Smooth muscle cell (in vitro differentiated cells): Measurements from ENCODE around the gene PCK1. TPM values are rescaled to one million over a fixed set of nuclear protein-coding genes. Genes with fewer than 3 reads are reported as not detected.

ENCODE experiments used
- DNase-seq: peaks from one replicate; lab custom pipeline; 2025; ENCODE audit not compliant: unreplicated experiment; lab: John Stamatoyannopoulos, UW
- H2AFZ ChIP-seq: fragments of 200-600 bp; sonication (generic); 2 replicates; pipeline ENCODE4 v1.6.0; 2016; ENCODE audit warnings: antibody characterized with exemption, low read depth, mild to moderate bottlenecking
- H3F3A ChIP-seq: fragments of 200-600 bp; sonication (generic); 2 replicates; pipeline ENCODE4 v1.6.0; 2017; ENCODE audit warnings: antibody characterized with exemption, low read depth
- H3K27ac ChIP-seq: fragments of 200-600 bp; sonication (generic); 2 replicates; pipeline ENCODE4 v1.5.1; 2016; ENCODE audit warnings: low read depth, mild to moderate bottlenecking
- H3K27me3 ChIP-seq: fragments of 200-600 bp; sonication (generic); 2 replicates; pipeline ENCODE4 v1.6.1; 2016; ENCODE audit warnings: low read depth, mild to moderate bottlenecking
- H3K36me3 ChIP-seq: fragments of 200-600 bp; sonication (generic); 2 replicates; pipeline ENCODE4 v1.5.1; 2016; ENCODE audit warnings: low read depth
- H3K4me1 ChIP-seq: fragments of 200-600 bp; sonication (generic); 2 replicates; pipeline ENCODE4 v1.5.1; 2016; ENCODE audit warnings: low read depth
- H3K4me2 ChIP-seq: fragments of 200-600 bp; sonication (generic); 2 replicates; pipeline ENCODE4 v1.6.0; 2016; ENCODE audit warnings: mild to moderate bottlenecking
- H3K4me3 ChIP-seq: fragments of 200-600 bp; sonication (generic); 2 replicates; pipeline ENCODE4 v1.5.1; 2016; ENCODE audit warnings: mild to moderate bottlenecking
- H3K79me2 ChIP-seq: fragments of 200-600 bp; sonication (generic); 2 replicates; pipeline ENCODE4 v1.6.0; 2016; ENCODE audit warnings: low read depth, mild to moderate bottlenecking
- H3K9ac ChIP-seq: fragments of 200-600 bp; sonication (generic); 2 replicates; pipeline ENCODE4 v1.6.0; 2016; ENCODE audit warnings: low read depth
- H3K9me3 ChIP-seq: fragments of 200-600 bp; sonication (generic); replicated peaks from 2 replicates; pipeline ENCODE4 v1.5.1; 2016; ENCODE audit warnings: low read depth
- H4K20me1 ChIP-seq: fragments of 200-600 bp; sonication (generic); 2 replicates; pipeline ENCODE4 v1.6.0; 2016; ENCODE audit warnings: low read depth
- CTCF ChIP-seq: fragments of 200-600 bp; sonication (generic); IDR thresholded peaks from 2 replicates; pipeline ENCODE4 v1.5.1; 2017; ENCODE audit warnings: borderline replicate concordance, mild to moderate bottlenecking, antibody characterized with exemption; ENCODE audit not compliant: insufficient read depth, poor library complexity, severe bottlenecking
- WGBS: methylation state at CpG from one replicate; pipeline ENCODE4 v1.1.7; 2016; ENCODE audit warnings: low lambda C conversion rate; 5-methylcytosine and 5-hydroxymethylcytosine counted together
- polyA plus RNA-seq: library from polyadenylated mRNA; unstranded; fragments of >200 nt; fragmentation: Nextera tagmentation; extraction: Ambion mirVana; gene quantifications from 2 replicates; pipeline ENCODE4 v1.2.1, GENCODE V29; 2016
- total RNA-seq: library from RNA; depleted of rRNA; stranded (reverse); fragments of >200 nt; gene quantifications from 2 replicates; pipeline ENCODE4 v1.2.3, GENCODE V29; 2014

PCK1 gene
- total and polyA plus RNA-seq, 2 experiments from 2014 or later, result not detected

- 88% methylated on average over 12 of the region's 12 CpGs for WGBS
- TF ChIP-seq CTCF, result no peak
- H3F3A ChIP-seq, result no peaks in the 10 kb centered on the region
- no peaks in the 10 kb centered on the region for H3K9me3 ChIP-seq
- no peaks in the 10 kb centered on the region for H4K20me1 ChIP-seq
- no peaks in the 10 kb centered on the region for H3K79me2 ChIP-seq
- H3K36me3 ChIP-seq, result no peaks in the 10 kb centered on the region
- no peak overlapping the region for H3K9ac ChIP-seq
- H3K4me3 ChIP-seq, result no peak overlapping the region
- H3K27me3 ChIP-seq, result peaks cover 3% of the 10 kb centered on the region
- peaks cover 5% of the 10 kb centered on the region for H3K4me1 ChIP-seq
- no peak for DNase-seq
- H2AFZ ChIP-seq, result no peak overlapping the region
- H3K27ac ChIP-seq, result no peak overlapping the region
- no peak overlapping the region for H3K4me2 ChIP-seq
Measured at GRCh38 chr20:57539889-57540288, 21.0 kb upstream of the PCK1 start.

GRCh38 chr20:57540890-57541580, 19.9 kb upstream of the PCK1 start:
- Histone ChIP-seq H3K36me3 (no peaks in the 10 kb centered on the region), H3K27ac (no peak overlapping the region), H3K9me3 (no peaks in the 10 kb centered on the region), H3K27me3 (peaks cover 3% of the 10 kb centered on the region), H2AFZ (no peak overlapping the region), H3F3A (no peaks in the 10 kb centered on the region), H3K4me2 (no peak overlapping the region), H3K4me3 (no peak overlapping the region), H3K9ac (no peak overlapping the region), H3K79me2 (no peaks in the 10 kb centered on the region), H4K20me1 (no peaks in the 10 kb centered on the region), H3K4me1 (peaks cover 5% of the 10 kb centered on the region)
- WGBS, result 81% methylated on average over 17 of the region's 17 CpGs
- no peak for DNase-seq
- TF ChIP-seq CTCF, result no peak

- no peak for DNase-seq
- Histone ChIP-seq H3K9me3 (no peaks in the 10 kb centered on the region), H3K9ac (no peak overlapping the region), H3K79me2 (no peaks in the 10 kb centered on the region), H3K4me2 (no peak overlapping the region), H3K36me3 (no peaks in the 10 kb centered on the region), H3F3A (no peaks in the 10 kb centered on the region), H3K27me3 (peaks cover 7% of the 10 kb centered on the region), H4K20me1 (no peaks in the 10 kb centered on the region), H3K4me3 (no peak overlapping the region), H2AFZ (no peak overlapping the region), H3K27ac (no peak overlapping the region), H3K4me1 (peaks cover 5% of the 10 kb centered on the region)
- 82% methylated on average over 2 of the region's 2 CpGs for WGBS
- no peak for TF ChIP-seq CTCF
Measured at GRCh38 chr20:57543754-57544153, 17.2 kb upstream of the PCK1 start.
